Esophagus squamous epithelium (tissue), 5 donors: Measurements from ENCODE around the gene S100PBP. TPM values are rescaled to one million over a fixed set of nuclear protein-coding genes. Genes with fewer than 3 reads are reported as not detected.

ENCODE experiments used
- DNase-seq: peaks from one replicate; lab custom pipeline; 2025; lab: John Stamatoyannopoulos, UW
- H3K27ac ChIP-seq, 4 donors: fragments of 200-600 bp; sonication (generic); one replicate each; pipeline ENCODE4 v1.5.1; 2016 to 2019; ENCODE audit warnings: mild to moderate bottlenecking in 1 of 4
- H3K27me3 ChIP-seq, 4 donors: fragments of 200-600 bp; sonication (generic); 1 replicate in 3 of 4; 2 replicates in 1 of 4; pipeline versions ENCODE4 v1.5.1 to v1.6.0; 2017 to 2021; ENCODE audit warnings: antibody characterized with exemption in 1 of 4
- H3K36me3 ChIP-seq, 3 donors: fragments of 200-600 bp; sonication (generic); one replicate each; pipeline ENCODE4 v1.5.1; 2016 to 2019
- H3K4me1 ChIP-seq, 3 donors: fragments of 200-600 bp; sonication (generic); one replicate each; pipeline ENCODE4 v1.5.1; 2017 to 2019
- H3K4me3 ChIP-seq, 4 donors: fragments of 200-600 bp; sonication (generic); 1 replicate in 3 of 4; 2 replicates in 1 of 4; pipeline ENCODE4 v1.5.1; 2016 to 2019; ENCODE audit warnings: mild to moderate bottlenecking in 2 of 4, moderate library complexity in 1 of 4
- H3K9me3 ChIP-seq, 3 donors: fragments of 200-600 bp; sonication (generic); one replicate each; pipeline ENCODE4 v1.5.1; 2016 to 2019
- POLR2A ChIP-seq, 4 donors: fragments of 450-650 bp; IDR thresholded peaks; one replicate each; pipeline ENCODE4 v1.6.1; 2017; ENCODE audit warnings: antibody characterized with exemption in 4 of 4, mild to moderate bottlenecking in 4 of 4, moderate library complexity in 3 of 4
- WGBS, 2 donors: methylation state at CpG; one replicate each; pipeline ENCODE4 v1.1.5; 2018; 5-methylcytosine and 5-hydroxymethylcytosine counted together
- intact Hi-C: fragments of 100-400 bp; cut with DNase I; formaldehyde crosslinking; loops from one replicate; pipeline ENCODE4 v1.15.0; 2022
- total RNA-seq, 4 donors: library from RNA; depleted of rRNA; stranded (reverse); fragments of >200 nt; gene quantifications; one replicate each; pipeline ENCODE4 v1.1.0, GENCODE V29; 2016
- TF ChIP-seq, protein P1 (sequence below), 6 experiments: fragments of 450-650 bp in 4 of 6; fragments of 200-600 bp in 2 of 6; sonication (generic) in 2 of 6; IDR thresholded peaks; one replicate each; pipeline ENCODE4 v1.5.1; 2016 to 2019; ENCODE audit warnings: antibody characterized with exemption in 6 of 6, mild to moderate bottlenecking in 4 of 6, moderate library complexity in 4 of 6
- donor health status: DM: yes; HTN: yes; CAD: no.

The S100PBP gene
- total RNA-seq, 4 donors from 2014 or later: 6.5 to 20.0 (median 11.9) TPM

- no peak for DNase-seq
- no peaks in the 10 kb centered on the region for H3K9me3 ChIP-seq
- TF ChIP-seq POLR2A (IDR thresholded peaks at IDR 0.05): no peak
- TF ChIP-seq, protein P1, sequence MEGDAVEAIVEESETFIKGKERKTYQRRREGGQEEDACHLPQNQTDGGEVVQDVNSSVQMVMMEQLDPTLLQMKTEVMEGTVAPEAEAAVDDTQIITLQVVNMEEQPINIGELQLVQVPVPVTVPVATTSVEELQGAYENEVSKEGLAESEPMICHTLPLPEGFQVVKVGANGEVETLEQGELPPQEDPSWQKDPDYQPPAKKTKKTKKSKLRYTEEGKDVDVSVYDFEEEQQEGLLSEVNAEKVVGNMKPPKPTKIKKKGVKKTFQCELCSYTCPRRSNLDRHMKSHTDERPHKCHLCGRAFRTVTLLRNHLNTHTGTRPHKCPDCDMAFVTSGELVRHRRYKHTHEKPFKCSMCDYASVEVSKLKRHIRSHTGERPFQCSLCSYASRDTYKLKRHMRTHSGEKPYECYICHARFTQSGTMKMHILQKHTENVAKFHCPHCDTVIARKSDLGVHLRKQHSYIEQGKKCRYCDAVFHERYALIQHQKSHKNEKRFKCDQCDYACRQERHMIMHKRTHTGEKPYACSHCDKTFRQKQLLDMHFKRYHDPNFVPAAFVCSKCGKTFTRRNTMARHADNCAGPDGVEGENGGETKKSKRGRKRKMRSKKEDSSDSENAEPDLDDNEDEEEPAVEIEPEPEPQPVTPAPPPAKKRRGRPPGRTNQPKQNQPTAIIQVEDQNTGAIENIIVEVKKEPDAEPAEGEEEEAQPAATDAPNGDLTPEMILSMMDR (IDR thresholded peaks at IDR 0.05): no peak
- H3K27ac ChIP-seq: no peak overlapping the region
- H3K4me3 ChIP-seq: no peak overlapping the region
- H3K27me3 ChIP-seq: peaks cover 0 to 3% (median 0%) of the 10 kb centered on the region in 4 donors
- H3K4me1 ChIP-seq: peaks cover 0 to 19% (median 8%) of the 10 kb centered on the region in 3 donors
- peaks cover 0 to 45% (median 0%) of the 10 kb centered on the region in 3 donors for H3K36me3 ChIP-seq
- WGBS, 2 donors: 93 to 100% methylated on average over 3 to 8 of the region's 8 CpGs
- intact Hi-C loops: no loop called here
Measured at GRCh38 chr1:32864375-32865019, 47.0 kb downstream of the S100PBP start.

- DNase-seq: no peak
- Histone ChIP-seq H3K27me3 (peaks cover 0 to 15% (median 2%) of the 10 kb centered on the region in 4 donors), H3K9me3 (no peaks in the 10 kb centered on the region), H3K4me1 (peaks cover 0 to 27% (median 13%) of the 10 kb centered on the region in 3 donors), H3K36me3 (peaks cover 0 to 41% (median 0%) of the 10 kb centered on the region in 3 donors), H3K27ac (peak overlapping the region in 1 of 4 donors; percentile 42), H3K4me3 (no peak overlapping the region)
- TF ChIP-seq, protein P1 (IDR thresholded peaks at IDR 0.05): no peak
- TF ChIP-seq POLR2A (IDR thresholded peaks at IDR 0.05): no peak
- WGBS, 2 donors: 51 to 53% methylated on average over 3 of the region's 3 CpGs
- intact Hi-C loops: no loop called here
Measured at GRCh38 chr1:32865639-32866405, 48.4 kb downstream of the S100PBP start.

- DNase-seq: no peak
- intact Hi-C loops: no loop called here
- Histone ChIP-seq H3K4me1 (peaks cover 5 to 28% (median 13%) of the 10 kb centered on the region in 3 donors), H3K27me3 (peaks cover 0 to 28% (median 4%) of the 10 kb centered on the region in 4 donors), H3K36me3 (peaks cover 0 to 36% (median 0%) of the 10 kb centered on the region in 3 donors), H3K9me3 (no peaks in the 10 kb centered on the region), H3K4me3 (no peak overlapping the region), H3K27ac (no peak overlapping the region)
- TF ChIP-seq, protein P1 (IDR thresholded peaks at IDR 0.05): no peak
- TF ChIP-seq POLR2A (IDR thresholded peaks at IDR 0.05): no peak
- 83 to 93% methylated on average over 4 to 5 of the region's 5 CpGs for WGBS, 2 donors
Measured at GRCh38 chr1:32867151-32867550, 49.7 kb downstream of the S100PBP start.

- H3K9me3 ChIP-seq: no peaks in the 10 kb centered on the region
- peaks cover 8 to 31% (median 16%) of the 10 kb centered on the region in 3 donors for H3K4me1 ChIP-seq
- peaks cover 0 to 33% (median 4%) of the 10 kb centered on the region in 4 donors for H3K27me3 ChIP-seq
- intact Hi-C loops: no loop called here
- 95 to 97% methylated on average over 7 of the region's 7 CpGs for WGBS, 2 donors
- H3K36me3 ChIP-seq: peaks cover 0 to 30% (median 0%) of the 10 kb centered on the region in 3 donors
- no peak overlapping the region for H3K4me3 ChIP-seq
- H3K27ac ChIP-seq: no peak overlapping the region
- TF ChIP-seq, protein P1 (IDR thresholded peaks at IDR 0.05): no peak
- TF ChIP-seq POLR2A (IDR thresholded peaks at IDR 0.05): no peak
- no peak for DNase-seq
Measured at GRCh38 chr1:32867671-32868070, 50.2 kb downstream of the S100PBP start.

- H3K36me3 ChIP-seq: peaks cover 0 to 26% (median 0%) of the 10 kb centered on the region in 3 donors
- intact Hi-C loops: no loop called here
- TF ChIP-seq, protein P1 (IDR thresholded peaks at IDR 0.05): no peak
- TF ChIP-seq POLR2A (IDR thresholded peaks at IDR 0.05): no peak
- 97 to 98% methylated on average over 8 to 10 of the region's 13 CpGs for WGBS, 2 donors
- H3K9me3 ChIP-seq: no peaks in the 10 kb centered on the region
- peaks cover 0 to 38% (median 4%) of the 10 kb centered on the region in 4 donors for H3K27me3 ChIP-seq
- no peak overlapping the region for H3K27ac ChIP-seq
- no peak overlapping the region for H3K4me3 ChIP-seq
- H3K4me1 ChIP-seq: peaks cover 10 to 35% (median 16%) of the 10 kb centered on the region in 3 donors
- DNase-seq: no peak
Measured at GRCh38 chr1:32868085-32868484, 50.6 kb downstream of the S100PBP start.
